ENCODE measurements around the gene PHACTR3.
A peak's percentile ranks its signal among the peaks of the same experiment; 100 is the strongest.

The PHACTR3 gene

GRCh38 chr20:59778615-59779200, 174.4 kb downstream of the PHACTR3 start:
- no peak for DNase-seq (ENCODE audit: low spot score)
- TF ChIP-seq CTCF (IDR thresholded peaks at IDR 0.05; ENCODE audit: extremely low read depth, missing control alignments) = no peak

GRCh38 chr20:59779656-59780380, 175.5 kb downstream of the PHACTR3 start:
- DNase-seq (ENCODE audit: low spot score) = no peak
- no peak for TF ChIP-seq CTCF (IDR thresholded peaks at IDR 0.05; ENCODE audit: extremely low read depth, missing control alignments)

GRCh38 chr20:59780494-59781185, 176.3 kb downstream of the PHACTR3 start:
- DNase-seq (ENCODE audit: low spot score) = no peak
- no peak for TF ChIP-seq CTCF (IDR thresholded peaks at IDR 0.05; ENCODE audit: extremely low read depth, missing control alignments)

GRCh38 chr20:59781226-59781625, 176.9 kb downstream of the PHACTR3 start:
- DNase-seq (ENCODE audit: low spot score) = no peak
- TF ChIP-seq CTCF (IDR thresholded peaks at IDR 0.05; ENCODE audit: extremely low read depth, missing control alignments) = no peak

- peak; percentile 79 for DNase-seq (ENCODE audit: low spot score)
- TF ChIP-seq CTCF (IDR thresholded peaks at IDR 0.05; ENCODE audit: extremely low read depth, missing control alignments) = peak; percentile 93
Measured at GRCh38 chr20:59782986-59783640, 178.8 kb downstream of the PHACTR3 start.

- no peak for DNase-seq (ENCODE audit: low spot score)
- no peak for TF ChIP-seq CTCF (IDR thresholded peaks at IDR 0.05; ENCODE audit: extremely low read depth, missing control alignments)
Measured at GRCh38 chr20:59783641-59784010, 179.3 kb downstream of the PHACTR3 start.

- DNase-seq (ENCODE audit: low spot score) = no peak
- TF ChIP-seq CTCF (IDR thresholded peaks at IDR 0.05; ENCODE audit: extremely low read depth, missing control alignments) = no peak
Measured at GRCh38 chr20:59784365-59784764, 180.0 kb downstream of the PHACTR3 start.

Measured in GM20000 (cell line).